ENCODE measurements around the gene LRRC59.
"Not testable (repeated sequence)": the region's sequence is repeated elsewhere in the genome, so short reads cannot be mapped to it uniquely, and the experiment has no call there.

LRRC59 gene

GRCh38 chr17:50424246-50424995, 27.1 kb upstream of the LRRC59 start:
- no peak for DNase-seq

GRCh38 chr17:50423553-50424159, 26.3 kb upstream of the LRRC59 start:
- no peak for DNase-seq

GRCh38 chr17:50422738-50423137, 25.4 kb upstream of the LRRC59 start:
- no peak for DNase-seq

- no peak for DNase-seq
These were observed 24.2 kb upstream of the LRRC59 start for GRCh38 chr17:50421308-50422051.

- DNase-seq: no peak
These were observed 23.2 kb upstream of the LRRC59 start for GRCh38 chr17:50420419-50421112.

- not testable (repeated sequence) for DNase-seq
These were observed 22.3 kb upstream of the LRRC59 start for GRCh38 chr17:50419577-50419976.

GRCh38 chr17:50414808-50415207, 17.5 kb upstream of the LRRC59 start:
- no peak for DNase-seq

GRCh38 chr17:50412188-50412732, 14.9 kb upstream of the LRRC59 start:
- no peak for DNase-seq

- no peak for DNase-seq
These were observed 10.6 kb upstream of the LRRC59 start for GRCh38 chr17:50407921-50408320.

GRCh38 chr17:50406578-50406977, 9.3 kb upstream of the LRRC59 start:
- DNase-seq: no peak

GRCh38 chr17:50405351-50405750, 8.0 kb upstream of the LRRC59 start:
- not testable (repeated sequence) for DNase-seq

GRCh38 chr17:50399591-50399990, 2.3 kb upstream of the LRRC59 start:
- DNase-seq: not testable (repeated sequence)

GRCh38 chr17:50398672-50399071, 1.3 kb upstream of the LRRC59 start:
- not testable (repeated sequence) for DNase-seq

GRCh38 chr17:50397919-50398285, 579 bp upstream of the LRRC59 start:
- DNase-seq: no peak

GRCh38 chr17:50396261-50397110, 837 bp downstream of the LRRC59 start:
- DNase-seq: no peak

GRCh38 chr17:50394711-50395110, 2.6 kb downstream of the LRRC59 start:
- no peak for DNase-seq

- DNase-seq: no peak
These were observed 3.6 kb downstream of the LRRC59 start for GRCh38 chr17:50393700-50394099.

GRCh38 chr17:50392621-50393020, 4.7 kb downstream of the LRRC59 start:
- no peak for DNase-seq

- DNase-seq: no peak
These were observed 7.8 kb downstream of the LRRC59 start for GRCh38 chr17:50389534-50389933.

- no peak for DNase-seq
These were observed 8.6 kb downstream of the LRRC59 start for GRCh38 chr17:50388728-50389127.

GRCh38 chr17:50386510-50386909, 10.8 kb downstream of the LRRC59 start:
- no peak for DNase-seq

- DNase-seq: no peak
These were observed 14.4 kb downstream of the LRRC59 start for GRCh38 chr17:50382931-50383330.
